Activated naive CD8-positive, alpha-beta T cell treated with anti-CD3 and anti-CD28 coated beads, Interleukin-2, amount 50 U/mL, for 24 hours (primary cell): ENCODE measurements around the gene AGPAT3.
A peak's percentile ranks its signal among the peaks of the same experiment; 100 is the strongest.

Source experiments
- ATAC-seq: fragments of 150-1000 bp; cut with Tn5 transposase; one replicate; pipeline ENCODE4 v1.10.0; 2021
- DNase-seq: peaks from one replicate; pipeline ENCODE4 v3.0.0; 2021
- H3K27ac Mint-ChIP-seq: one replicate; pipeline ENCODE4 v1.8.0; 2021; ENCODE audit warnings: mild to moderate bottlenecking, mixed read lengths
- H3K27me3 Mint-ChIP-seq: one replicate; pipeline ENCODE4 v1.8.0; 2021; ENCODE audit warnings: mixed read lengths
- H3K36me3 Mint-ChIP-seq: one replicate; pipeline ENCODE4 v1.8.0; 2021; ENCODE audit warnings: low read depth, mixed read lengths
- H3K4me1 Mint-ChIP-seq: one replicate; pipeline ENCODE4 v1.8.0; 2021; ENCODE audit warnings: mixed read lengths
- H3K4me3 Mint-ChIP-seq: one replicate; pipeline ENCODE4 v1.8.0; 2021; ENCODE audit warnings: mild to moderate bottlenecking, moderate library complexity, mixed read lengths
- H3K9me3 Mint-ChIP-seq: one replicate; pipeline ENCODE4 v1.8.0; 2021; ENCODE audit warnings: mixed read lengths

Gene AGPAT3

DNA sequence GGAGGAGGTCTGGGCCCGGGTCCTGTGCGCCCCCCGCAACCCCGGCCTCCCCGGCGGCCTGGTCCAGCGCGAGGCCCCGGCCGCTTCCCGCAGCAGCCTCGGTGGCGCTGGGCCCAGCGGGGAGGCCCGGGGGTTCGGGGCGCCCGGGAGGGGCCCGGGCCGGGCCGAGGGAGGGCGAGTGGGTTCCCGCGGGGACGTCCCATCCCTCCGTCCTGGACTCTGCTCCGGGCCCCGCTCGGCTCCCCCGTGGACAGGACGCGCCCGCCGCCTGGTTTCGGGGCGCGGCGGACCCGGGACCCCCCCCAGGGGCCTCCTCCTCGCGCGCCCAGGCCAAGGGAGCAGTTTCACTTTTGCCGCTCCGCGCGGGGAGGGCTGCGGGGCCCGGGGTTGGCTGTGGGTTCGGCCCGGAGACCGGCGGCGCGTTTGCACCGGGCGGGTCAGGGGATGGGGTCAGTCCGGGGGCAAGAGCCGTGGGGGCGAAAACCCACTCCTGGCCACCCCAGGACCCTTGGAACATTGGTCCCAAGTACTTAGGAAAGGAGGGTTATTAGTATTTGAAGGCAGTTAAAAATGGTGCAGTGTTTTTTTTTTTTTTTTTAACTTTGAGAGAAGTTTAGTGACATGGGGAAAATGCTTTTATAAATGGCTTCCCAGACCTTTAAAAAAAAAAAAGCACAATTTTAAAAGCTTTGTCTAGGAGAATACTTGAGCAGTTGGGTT, 677 bp downstream of the AGPAT3 start:
- Mint-ChIP-seq H3K4me3 (peak overlapping the region; percentile 82), H3K36me3 (peaks cover 30% of the 10 kb centered on the region), H3K4me1 (peaks cover 35% of the 10 kb centered on the region), H3K27me3 (no peaks in the 10 kb centered on the region), H3K27ac (peak overlapping the region; percentile 92), H3K9me3 (no peaks in the 10 kb centered on the region)
- DNase-seq (peak; percentile 59), ATAC-seq (peak; percentile 16)

GRCh38 chr21:43866260-43866629, 1.2 kb downstream of the AGPAT3 start:
- peaks cover 32% of the 10 kb centered on the region for H3K36me3 Mint-ChIP-seq
- H3K27me3 Mint-ChIP-seq = no peaks in the 10 kb centered on the region
- peak overlapping the region; percentile 92 for H3K27ac Mint-ChIP-seq
- H3K9me3 Mint-ChIP-seq = no peaks in the 10 kb centered on the region
- peak; percentile 55 for ATAC-seq
- H3K4me3 Mint-ChIP-seq = peak overlapping the region; percentile 82
- DNase-seq = peak; percentile 63
- peaks cover 39% of the 10 kb centered on the region for H3K4me1 Mint-ChIP-seq

GRCh38 chr21:43866659-43867331, 1.8 kb downstream of the AGPAT3 start:
- Mint-ChIP-seq H3K27me3 (no peaks in the 10 kb centered on the region), H3K4me1 (peaks cover 42% of the 10 kb centered on the region), H3K36me3 (peaks cover 33% of the 10 kb centered on the region), H3K9me3 (no peaks in the 10 kb centered on the region), H3K4me3 (peak overlapping the region; percentile 82), H3K27ac (peak overlapping the region; percentile 92)
- ATAC-seq (peak; percentile 83), DNase-seq (peak; percentile 65)

GRCh38 chr21:43867332-43867703, 2.3 kb downstream of the AGPAT3 start:
- Mint-ChIP-seq H3K9me3 (no peaks in the 10 kb centered on the region), H3K27me3 (no peaks in the 10 kb centered on the region), H3K4me1 (peaks cover 44% of the 10 kb centered on the region), H3K4me3 (peak overlapping the region; percentile 82), H3K27ac (peak overlapping the region; percentile 92), H3K36me3 (peaks cover 34% of the 10 kb centered on the region)
- no peak for DNase-seq
- ATAC-seq = no peak

DNA sequence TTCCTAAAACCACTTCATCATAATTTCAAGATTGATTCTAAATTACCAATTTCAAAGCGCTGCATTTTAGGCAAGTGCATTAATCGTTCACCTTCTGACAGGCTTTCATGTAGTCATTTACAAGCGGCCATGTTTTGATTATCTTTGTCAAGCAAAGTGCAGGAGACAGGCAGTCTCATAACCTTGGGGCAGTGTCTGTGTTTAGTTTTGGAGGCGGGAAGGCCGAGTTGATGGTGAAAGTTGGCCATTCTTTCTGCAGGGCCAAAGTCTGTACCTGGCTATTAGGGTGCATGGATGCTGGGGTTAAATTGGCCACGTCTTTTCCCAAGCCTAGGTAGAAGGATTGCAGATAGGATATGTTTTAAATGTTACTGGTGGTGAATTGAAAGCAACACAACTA, 2.9 kb downstream of the AGPAT3 start:
- Mint-ChIP-seq H3K27ac (peak overlapping the region; percentile 92), H3K4me1 (peaks cover 50% of the 10 kb centered on the region), H3K36me3 (peaks cover 39% of the 10 kb centered on the region), H3K27me3 (no peaks in the 10 kb centered on the region), H3K4me3 (peak overlapping the region; percentile 82), H3K9me3 (no peaks in the 10 kb centered on the region)
- DNase-seq (no peak), ATAC-seq (no peak)

GRCh38 chr21:43868461-43868860, 3.4 kb downstream of the AGPAT3 start:
- no peak overlapping the region for H3K4me3 Mint-ChIP-seq
- ATAC-seq = no peak
- H3K27me3 Mint-ChIP-seq = no peaks in the 10 kb centered on the region
- no peak for DNase-seq
- no peak overlapping the region for H3K27ac Mint-ChIP-seq
- H3K36me3 Mint-ChIP-seq = peaks cover 39% of the 10 kb centered on the region
- no peaks in the 10 kb centered on the region for H3K9me3 Mint-ChIP-seq
- H3K4me1 Mint-ChIP-seq = peaks cover 55% of the 10 kb centered on the region

GRCh38 chr21:43869486-43870325, 4.7 kb downstream of the AGPAT3 start:
- H3K36me3 Mint-ChIP-seq = peaks cover 45% of the 10 kb centered on the region
- no peak overlapping the region for H3K27ac Mint-ChIP-seq
- no peaks in the 10 kb centered on the region for H3K9me3 Mint-ChIP-seq
- H3K4me3 Mint-ChIP-seq = no peak overlapping the region
- ATAC-seq (no peak), DNase-seq (no peak)
- peaks cover 65% of the 10 kb centered on the region for H3K4me1 Mint-ChIP-seq
- H3K27me3 Mint-ChIP-seq = no peaks in the 10 kb centered on the region

GRCh38 chr21:43871487-43871886, 6.5 kb downstream of the AGPAT3 start:
- Mint-ChIP-seq H3K4me1 (peaks cover 70% of the 10 kb centered on the region), H3K36me3 (peaks cover 58% of the 10 kb centered on the region)

DNA sequence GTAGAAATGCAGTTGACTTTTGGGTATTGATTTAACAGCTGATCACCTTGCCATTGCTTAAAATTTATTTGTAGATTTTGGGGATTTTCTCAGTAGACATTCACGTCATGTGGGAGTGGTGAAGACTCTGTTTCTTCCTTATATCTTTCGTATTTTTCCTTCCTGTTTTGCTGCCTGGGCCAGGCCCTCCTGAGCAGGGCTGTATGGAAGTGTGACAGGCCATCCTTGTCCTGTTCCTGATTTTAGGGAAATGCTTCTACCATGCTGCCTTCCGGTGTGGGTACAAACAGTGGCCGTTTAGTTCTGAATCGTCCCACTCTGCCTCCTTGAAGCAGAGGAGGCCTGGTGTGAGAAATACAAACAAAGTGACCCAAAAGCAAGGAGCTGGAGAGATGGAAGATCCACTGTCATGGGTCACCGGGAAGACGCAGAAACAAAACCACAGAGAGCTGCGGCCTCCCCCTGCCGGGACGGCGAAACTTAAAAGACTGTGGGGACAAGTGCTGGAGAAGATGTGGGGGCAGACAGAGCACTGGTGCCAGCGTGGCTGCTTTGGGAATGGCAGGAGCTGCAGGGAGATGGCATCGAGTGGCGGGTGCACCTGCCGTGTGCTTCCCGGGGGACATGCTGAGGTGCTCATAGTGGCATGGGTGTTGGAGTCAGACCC, 7.6 kb downstream of the AGPAT3 start:
- H3K4me3 Mint-ChIP-seq = peak overlapping the region; percentile 6
- H3K9me3 Mint-ChIP-seq = peaks cover 4% of the 10 kb centered on the region
- H3K36me3 Mint-ChIP-seq = peaks cover 53% of the 10 kb centered on the region
- no peaks in the 10 kb centered on the region for H3K27me3 Mint-ChIP-seq
- DNase-seq = no peak
- H3K4me1 Mint-ChIP-seq = peaks cover 63% of the 10 kb centered on the region
- peak overlapping the region; percentile 80 for H3K27ac Mint-ChIP-seq
- ATAC-seq = no peak

More at GRCh38 chr21:43871487-43871886, 6.5 kb downstream of the AGPAT3 start:
- Mint-ChIP-seq H3K27ac (no peak overlapping the region), H3K9me3 (peaks cover 4% of the 10 kb centered on the region), H3K4me3 (no peak overlapping the region), H3K27me3 (no peaks in the 10 kb centered on the region)
- DNase-seq = no peak
- ATAC-seq = no peak

DNA sequence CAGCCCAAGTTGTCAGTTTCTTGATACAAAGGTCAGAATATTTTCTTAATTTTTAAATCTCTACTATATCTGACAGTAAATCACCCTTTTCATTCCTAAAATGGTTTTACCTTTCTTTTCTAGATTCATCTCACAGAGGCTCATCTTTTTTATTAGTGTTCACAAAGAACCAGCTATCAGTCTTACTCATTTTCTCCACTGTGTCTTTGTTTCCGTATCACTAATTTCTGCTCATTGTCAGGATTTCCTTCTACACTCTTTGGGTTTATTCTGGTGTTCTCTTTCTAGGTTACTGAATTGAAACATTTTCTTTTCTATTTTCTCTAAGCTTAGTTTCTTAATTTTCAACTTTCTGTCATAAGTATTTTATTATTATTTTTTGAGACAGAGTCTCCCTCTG, 8.7 kb downstream of the AGPAT3 start:
- Mint-ChIP-seq H3K9me3 (peaks cover 4% of the 10 kb centered on the region), H3K36me3 (peaks cover 52% of the 10 kb centered on the region), H3K4me3 (no peak overlapping the region), H3K4me1 (peaks cover 57% of the 10 kb centered on the region), H3K27ac (peak overlapping the region; percentile 80), H3K27me3 (no peaks in the 10 kb centered on the region)
- DNase-seq (no peak), ATAC-seq (peak; percentile 89)

DNA sequence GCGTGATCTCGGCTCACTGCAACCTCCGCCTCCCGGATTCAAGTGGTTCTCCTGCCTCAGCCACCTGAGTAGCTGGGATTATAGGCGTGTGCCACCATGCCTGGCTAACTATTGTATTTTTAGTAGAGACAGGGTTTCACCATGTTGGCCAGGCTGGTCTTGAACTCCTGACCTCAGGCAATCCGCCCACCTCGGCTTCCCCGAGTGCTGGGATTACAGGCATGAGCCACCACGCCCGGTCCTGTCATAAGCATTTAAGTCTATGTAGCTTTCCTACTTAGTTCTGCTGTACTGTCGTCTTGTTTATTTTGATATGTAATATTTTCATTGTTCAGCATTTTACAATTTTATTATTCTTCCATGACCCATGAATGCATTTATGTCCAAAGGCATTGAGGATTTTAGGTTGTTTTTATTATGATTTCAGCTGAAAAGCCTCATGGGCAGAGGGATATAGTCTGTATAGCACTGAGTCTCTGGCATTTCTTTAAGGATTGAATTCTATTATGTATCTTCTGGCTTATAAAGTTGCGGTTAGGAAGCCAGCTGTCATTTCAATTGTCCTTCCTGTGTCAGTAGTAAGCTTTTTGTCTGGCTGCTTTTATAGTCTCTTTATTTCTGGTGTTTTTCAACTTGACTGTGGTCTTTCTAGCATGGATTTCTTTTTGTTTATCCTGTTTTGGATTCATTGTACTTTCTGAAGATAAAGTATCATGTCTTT, 9.2 kb downstream of the AGPAT3 start:
- Mint-ChIP-seq H3K4me1 (peaks cover 51% of the 10 kb centered on the region), H3K27ac (peak overlapping the region; percentile 80), H3K9me3 (peaks cover 4% of the 10 kb centered on the region), H3K4me3 (no peak overlapping the region), H3K27me3 (no peaks in the 10 kb centered on the region), H3K36me3 (peaks cover 47% of the 10 kb centered on the region)
- DNase-seq = no peak
- ATAC-seq = no peak

DNA sequence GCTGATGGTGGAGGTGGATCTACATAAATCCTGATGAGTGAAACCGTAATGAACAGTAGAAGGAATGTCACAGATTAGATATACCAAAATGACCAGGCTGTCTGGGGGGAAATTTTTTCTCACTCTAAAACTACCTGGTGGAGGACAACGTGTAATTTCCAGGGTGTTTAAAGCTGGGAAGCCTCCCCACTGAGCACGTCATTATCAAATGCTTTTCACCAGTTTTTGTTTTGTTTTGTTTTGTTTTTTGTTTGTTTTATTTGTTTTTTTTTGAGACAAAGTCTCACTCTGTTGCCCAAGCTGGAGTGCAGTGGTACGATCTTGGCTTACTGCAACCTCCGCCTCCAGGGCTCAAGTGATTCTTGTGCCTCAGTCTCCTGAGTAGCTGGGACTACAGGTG, 11.6 kb downstream of the AGPAT3 start:
- Mint-ChIP-seq H3K36me3 (peaks cover 38% of the 10 kb centered on the region), H3K4me1 (peaks cover 65% of the 10 kb centered on the region), H3K4me3 (no peak overlapping the region), H3K27ac (no peak overlapping the region), H3K9me3 (peaks cover 4% of the 10 kb centered on the region), H3K27me3 (no peaks in the 10 kb centered on the region)
- ATAC-seq = no peak
- no peak for DNase-seq

- DNase-seq (no peak), ATAC-seq (no peak)
- Mint-ChIP-seq H3K27me3 (no peaks in the 10 kb centered on the region), H3K27ac (no peak overlapping the region), H3K4me1 (peaks cover 63% of the 10 kb centered on the region), H3K4me3 (no peak overlapping the region), H3K36me3 (peaks cover 31% of the 10 kb centered on the region), H3K9me3 (peaks cover 4% of the 10 kb centered on the region)
Observed at GRCh38 chr21:43877936-43878575, 13.0 kb downstream of the AGPAT3 start.
